HepG2 (cell line): ENCODE data around the gene ARMH2. TPM values are rescaled to one million over a fixed set of nuclear protein-coding genes. Genes with fewer than 3 reads are reported as not detected.

ENCODE experiments used
- ATF7-NPFF ChIP-seq: sonication (generic); formaldehyde crosslinking; IDR thresholded peaks from 2 replicates; pipeline ENCODE4 v1.8.1; 2023; ENCODE audit warnings: mild to moderate bottlenecking, low read depth, missing genetic modification reagents, moderate library complexity
- CBFB ChIP-seq: sonication (generic); formaldehyde crosslinking; IDR thresholded peaks from 2 replicates; pipeline ENCODE4 v1.4.0; 2020; ENCODE audit warnings: missing genetic modification reagents
- CBX1 ChIP-seq: IDR thresholded peaks from one replicate; pipeline ENCODE4 v1.6.1; 2016; ENCODE audit warnings: antibody characterized with exemption, low read depth
- EZH2 ChIP-seq: conservative IDR thresholded peaks from 2 replicates; pipeline ENCODE4 v1.6.1; 2012; ENCODE audit warnings: mild to moderate bottlenecking, low read depth, low read length, moderate library complexity
- GATA4 ChIP-seq: sonication (generic); IDR thresholded peaks from 2 replicates; pipeline ENCODE4 v1.6.1; 2016; ENCODE audit warnings: antibody characterized with exemption, low read depth, borderline replicate concordance
- IKZF1 ChIP-seq: fragments of 450-650 bp; IDR thresholded peaks from 2 replicates; pipeline ENCODE4 v1.7.1; 2016
- MEF2D ChIP-seq: sonication (generic); formaldehyde crosslinking; IDR thresholded peaks from 2 replicates; pipeline ENCODE4 v1.5.1; 2020; ENCODE audit warnings: mild to moderate bottlenecking, missing genetic modification reagents
- NFKB2 ChIP-seq: sonication (generic); formaldehyde crosslinking; IDR thresholded peaks from 2 replicates; pipeline ENCODE4 v1.4.0; 2020; ENCODE audit warnings: missing genetic modification reagents, borderline replicate concordance
- POGZ ChIP-seq: sonication (generic); formaldehyde crosslinking; IDR thresholded peaks from 2 replicates; pipeline ENCODE4 v1.4.0; 2020; ENCODE audit warnings: mild to moderate bottlenecking, missing genetic modification reagents
- PRPF4 ChIP-seq: fragments of 200-400 bp; formaldehyde crosslinking; IDR thresholded peaks from 2 replicates; pipeline ENCODE4 v1.6.1; 2016; ENCODE audit warnings: low read length, low read depth; ENCODE audit not compliant: poor library complexity, severe bottlenecking
- RAD51 ChIP-seq: fragments of 450-650 bp; IDR thresholded peaks from 2 replicates; pipeline ENCODE4 v1.6.1; 2016; ENCODE audit warnings: borderline replicate concordance
- RXRB ChIP-seq: IDR thresholded peaks from 2 replicates; pipeline ENCODE4 v1.6.1; 2016; ENCODE audit warnings: borderline replicate concordance, missing genetic modification reagents, missing compliant biosample characterization
- SETDB1 ChIP-seq: sonication (generic); formaldehyde crosslinking; IDR thresholded peaks from 2 replicates; pipeline ENCODE4 v1.5.1; 2020; ENCODE audit warnings: missing genetic modification reagents, mild to moderate bottlenecking, borderline replicate concordance
- SIN3A ChIP-seq: IDR thresholded peaks from 2 replicates; pipeline ENCODE4 v1.6.1; 2011; ENCODE audit warnings: low read depth, mild to moderate bottlenecking, control low read depth, low read length, borderline replicate concordance
- ZBTB7B ChIP-seq: sonication (generic); formaldehyde crosslinking; IDR thresholded peaks from 2 replicates; pipeline ENCODE4 v1.4.0; 2020; ENCODE audit warnings: missing genetic modification reagents
- ZNF20 ChIP-seq: sonication (generic); formaldehyde crosslinking; IDR thresholded peaks from 2 replicates; pipeline ENCODE4 v1.4.0; 2020; ENCODE audit warnings: mild to moderate bottlenecking, moderate library complexity, missing genetic modification reagents
- ZNF430 ChIP-seq: sonication (generic); formaldehyde crosslinking; IDR thresholded peaks from 2 replicates; pipeline ENCODE4 v1.9.0; 2021; ENCODE audit warnings: mild to moderate bottlenecking, missing genetic modification reagents
- ZNF432 ChIP-seq: sonication (generic); formaldehyde crosslinking; IDR thresholded peaks from 2 replicates; pipeline ENCODE4 v1.5.0; 2020; ENCODE audit warnings: missing genetic modification reagents, mild to moderate bottlenecking, borderline replicate concordance
- ZSCAN22 ChIP-seq: sonication (generic); formaldehyde crosslinking; IDR thresholded peaks from 2 replicates; pipeline ENCODE4 v1.4.0; 2020; ENCODE audit warnings: mild to moderate bottlenecking, missing genetic modification reagents
- ZSCAN25 ChIP-seq: sonication (generic); formaldehyde crosslinking; IDR thresholded peaks from 2 replicates; pipeline ENCODE4 v1.8.0; 2022; ENCODE audit warnings: mild to moderate bottlenecking, missing genetic modification reagents
- polyA plus RNA-seq, 8 experiments: library from polyadenylated mRNA; depleted of rRNA in 3 of 8; stranded (reverse) in 7 of 8; unstranded in 1 of 8; fragments of >200 nt; fragmentation: Illumina TruSeq in 4 of 8; extraction: Trizol in 4 of 8; gene quantifications; 2 replicates each; pipeline versions ENCODE4 v1.2.1 to v1.2.3, GENCODE V29; 2011 to 2016; ENCODE audit warnings: low read depth in 4 of 8, missing spikeins in 1 of 8, mixed read lengths in 1 of 8; ENCODE audit not compliant: insufficient read depth in 1 of 8
- total RNA-seq, 5 experiments: library from RNA; depleted of rRNA; stranded (reverse); fragments of >200 nt; fragmentation: Illumina TruSeq; extraction: Trizol; gene quantifications; 2 replicates each; pipeline ENCODE4 v1.2.3, GENCODE V29; 2016; ENCODE audit warnings: low read depth in 1 of 5
- TF ChIP-seq, protein P1 (sequence below): sonication (generic); formaldehyde crosslinking; conservative IDR thresholded peaks from 2 replicates; pipeline ENCODE4 v1.8.1; 2023; ENCODE audit warnings: missing genetic modification reagents
- TF ChIP-seq, protein P2 (sequence below): IDR thresholded peaks from 2 replicates; pipeline ENCODE4 v1.6.1; 2012; ENCODE audit warnings: low read depth, low read length, improper control_type of control experiment
- TF ChIP-seq, protein P3 (sequence below): sonication (generic); formaldehyde crosslinking; IDR thresholded peaks from 2 replicates; pipeline ENCODE4 v1.5.0; 2020; ENCODE audit warnings: missing genetic modification reagents, mild to moderate bottlenecking, borderline replicate concordance
- TF ChIP-seq, protein P4 (sequence below): sonication (generic); formaldehyde crosslinking; IDR thresholded peaks from 2 replicates; pipeline ENCODE4 v1.8.1; 2022; ENCODE audit warnings: low read depth, mild to moderate bottlenecking, missing genetic modification reagents

ARMH2 gene
- total and polyA plus RNA-seq, 2 of the 13 experiments (the other 11 are each of a cell fraction or from before 2014, with no cell fraction given): not detected

DNA sequence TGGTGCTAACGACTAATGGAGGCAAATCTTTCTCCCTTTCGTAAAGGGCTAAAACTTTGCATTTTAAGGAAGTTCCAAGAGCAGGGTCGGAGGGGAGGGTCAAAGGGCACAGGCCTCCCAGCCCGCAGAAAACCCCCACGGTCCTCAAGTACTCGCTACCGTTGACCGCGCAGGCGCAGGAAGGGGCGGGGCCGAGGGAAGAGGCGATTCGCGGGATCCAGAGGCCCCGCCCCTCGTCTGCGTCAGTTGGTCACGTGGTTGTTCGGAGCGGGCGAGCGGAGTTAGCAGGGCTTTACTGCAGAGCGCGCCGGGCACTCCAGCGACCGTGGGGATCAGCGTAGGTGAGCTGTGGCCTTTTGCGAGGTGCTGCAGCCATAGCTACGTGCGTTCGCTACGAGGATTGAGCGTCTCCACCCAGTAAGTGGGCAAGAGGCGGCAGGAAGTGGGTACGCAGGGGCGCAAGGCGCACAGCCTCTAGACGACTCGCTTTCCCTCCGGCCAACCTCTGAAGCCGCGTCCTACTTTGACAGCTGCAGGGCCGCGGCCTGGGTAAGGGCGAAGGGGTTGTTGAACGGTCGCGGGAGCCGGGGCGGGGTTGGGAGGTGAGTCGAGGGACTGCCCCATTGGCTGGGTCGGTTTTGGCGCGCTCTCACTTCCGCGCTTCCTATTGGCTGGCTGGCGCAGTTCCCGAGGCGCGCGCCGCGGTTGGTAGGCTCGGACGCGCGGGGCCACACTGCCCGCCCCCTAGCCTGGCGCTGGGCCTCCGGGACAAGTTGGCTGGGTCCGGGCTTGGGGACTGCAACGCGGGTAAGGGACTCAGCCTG lies 23.8 kb downstream of the ARMH2 start, which contains the start of gene GMNN (continued):
- TF ChIP-seq SETDB1: no peak
- TF ChIP-seq SIN3A: peak; percentile 95; the same call in 1 of the 2 replicates
- TF ChIP-seq ZNF20 (CRISPR knock-in tag): no peak
- TF ChIP-seq ATF7-NPFF: peak; percentile 99
- peak; percentile 28; the same call in 1 of the 2 replicates for TF ChIP-seq ZBTB7B (CRISPR knock-in tag)
- TF ChIP-seq, protein P1, sequence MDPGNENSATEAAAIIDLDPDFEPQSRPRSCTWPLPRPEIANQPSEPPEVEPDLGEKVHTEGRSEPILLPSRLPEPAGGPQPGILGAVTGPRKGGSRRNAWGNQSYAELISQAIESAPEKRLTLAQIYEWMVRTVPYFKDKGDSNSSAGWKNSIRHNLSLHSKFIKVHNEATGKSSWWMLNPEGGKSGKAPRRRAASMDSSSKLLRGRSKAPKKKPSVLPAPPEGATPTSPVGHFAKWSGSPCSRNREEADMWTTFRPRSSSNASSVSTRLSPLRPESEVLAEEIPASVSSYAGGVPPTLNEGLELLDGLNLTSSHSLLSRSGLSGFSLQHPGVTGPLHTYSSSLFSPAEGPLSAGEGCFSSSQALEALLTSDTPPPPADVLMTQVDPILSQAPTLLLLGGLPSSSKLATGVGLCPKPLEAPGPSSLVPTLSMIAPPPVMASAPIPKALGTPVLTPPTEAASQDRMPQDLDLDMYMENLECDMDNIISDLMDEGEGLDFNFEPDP (CRISPR knock-in tag): no peak; the same call in 1 of the 2 replicates
- TF ChIP-seq RAD51: peak; percentile 96
- peak; percentile 99 for TF ChIP-seq NFKB2
- TF ChIP-seq ZNF432 (CRISPR knock-in tag): no peak
- no peak for TF ChIP-seq IKZF1
- peak; percentile 77; the same call in 1 of the 2 replicates for TF ChIP-seq GATA4
- peak; percentile 93 for TF ChIP-seq CBX1
- TF ChIP-seq EZH2: no peak
- peak; percentile 86 for TF ChIP-seq MEF2D (CRISPR knock-in tag)
- TF ChIP-seq CBFB (CRISPR knock-in tag): peak; percentile 48
- peak; percentile 6; the same call in 1 of the 2 replicates for TF ChIP-seq RXRB (CRISPR knock-in tag)
- TF ChIP-seq PRPF4: no peak
- TF ChIP-seq ZSCAN22 (CRISPR knock-in tag): no peak
- TF ChIP-seq ZNF430 (CRISPR knock-in tag): peak; percentile 90
- TF ChIP-seq, protein P2, sequence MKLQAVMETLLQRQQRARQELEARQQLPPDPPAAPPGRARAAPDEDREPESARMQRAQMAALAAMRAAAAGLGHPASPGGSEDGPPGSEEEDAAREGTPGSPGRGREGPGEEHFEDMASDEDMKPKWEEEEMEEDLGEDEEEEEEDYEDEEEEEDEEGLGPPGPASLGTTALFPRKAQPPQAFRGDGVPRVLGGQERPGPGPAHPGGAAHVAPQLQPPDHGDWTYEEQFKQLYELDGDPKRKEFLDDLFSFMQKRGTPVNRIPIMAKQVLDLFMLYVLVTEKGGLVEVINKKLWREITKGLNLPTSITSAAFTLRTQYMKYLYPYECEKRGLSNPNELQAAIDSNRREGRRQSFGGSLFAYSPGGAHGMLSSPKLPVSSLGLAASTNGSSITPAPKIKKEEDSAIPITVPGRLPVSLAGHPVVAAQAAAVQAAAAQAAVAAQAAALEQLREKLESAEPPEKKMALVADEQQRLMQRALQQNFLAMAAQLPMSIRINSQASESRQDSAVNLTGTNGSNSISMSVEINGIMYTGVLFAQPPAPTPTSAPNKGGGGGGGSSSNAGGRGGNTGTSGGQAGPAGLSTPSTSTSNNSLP: no peak; the same call in 1 of the 2 replicates
- TF ChIP-seq, protein P3, sequence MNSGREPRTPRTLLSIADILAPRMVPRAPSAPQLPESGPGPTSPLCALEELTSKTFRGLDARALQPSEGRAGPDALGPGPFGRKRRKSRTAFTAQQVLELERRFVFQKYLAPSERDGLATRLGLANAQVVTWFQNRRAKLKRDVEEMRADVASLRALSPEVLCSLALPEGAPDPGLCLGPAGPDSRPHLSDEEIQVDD: no peak
- TF ChIP-seq ZSCAN25 (CRISPR knock-in tag): peak; percentile 85
- TF ChIP-seq, protein P4, sequence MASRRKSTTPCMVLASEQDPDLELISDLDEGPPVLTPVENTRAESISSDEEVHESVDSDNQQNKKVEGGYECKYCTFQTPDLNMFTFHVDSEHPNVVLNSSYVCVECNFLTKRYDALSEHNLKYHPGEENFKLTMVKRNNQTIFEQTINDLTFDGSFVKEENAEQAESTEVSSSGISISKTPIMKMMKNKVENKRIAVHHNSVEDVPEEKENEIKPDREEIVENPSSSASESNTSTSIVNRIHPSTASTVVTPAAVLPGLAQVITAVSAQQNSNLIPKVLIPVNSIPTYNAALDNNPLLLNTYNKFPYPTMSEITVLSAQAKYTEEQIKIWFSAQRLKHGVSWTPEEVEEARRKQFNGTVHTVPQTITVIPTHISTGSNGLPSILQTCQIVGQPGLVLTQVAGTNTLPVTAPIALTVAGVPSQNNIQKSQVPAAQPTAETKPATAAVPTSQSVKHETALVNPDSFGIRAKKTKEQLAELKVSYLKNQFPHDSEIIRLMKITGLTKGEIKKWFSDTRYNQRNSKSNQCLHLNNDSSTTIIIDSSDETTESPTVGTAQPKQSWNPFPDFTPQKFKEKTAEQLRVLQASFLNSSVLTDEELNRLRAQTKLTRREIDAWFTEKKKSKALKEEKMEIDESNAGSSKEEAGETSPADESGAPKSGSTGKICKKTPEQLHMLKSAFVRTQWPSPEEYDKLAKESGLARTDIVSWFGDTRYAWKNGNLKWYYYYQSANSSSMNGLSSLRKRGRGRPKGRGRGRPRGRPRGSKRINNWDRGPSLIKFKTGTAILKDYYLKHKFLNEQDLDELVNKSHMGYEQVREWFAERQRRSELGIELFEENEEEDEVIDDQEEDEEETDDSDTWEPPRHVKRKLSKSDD (CRISPR knock-in tag): peak; percentile 96; the same call in 1 of the 2 replicates
- peak; percentile 98 for TF ChIP-seq POGZ (CRISPR knock-in tag)
